Ecto neural progenitor cell (in vitro differentiated cells): ENCODE data around the gene CHRDL2.
A peak's percentile ranks its signal among the peaks of the same experiment; 100 is the strongest.
"Not testable (repeated sequence)": the region's sequence is repeated elsewhere in the genome, so short reads cannot be mapped to it uniquely, and the experiment has no call there.

Experiments
- DNase-seq: peaks from one replicate; pipeline ENCODE4 v3.0.0-alpha.2; 2018; ENCODE audit warnings: low spot score

CHRDL2 gene, protein sequence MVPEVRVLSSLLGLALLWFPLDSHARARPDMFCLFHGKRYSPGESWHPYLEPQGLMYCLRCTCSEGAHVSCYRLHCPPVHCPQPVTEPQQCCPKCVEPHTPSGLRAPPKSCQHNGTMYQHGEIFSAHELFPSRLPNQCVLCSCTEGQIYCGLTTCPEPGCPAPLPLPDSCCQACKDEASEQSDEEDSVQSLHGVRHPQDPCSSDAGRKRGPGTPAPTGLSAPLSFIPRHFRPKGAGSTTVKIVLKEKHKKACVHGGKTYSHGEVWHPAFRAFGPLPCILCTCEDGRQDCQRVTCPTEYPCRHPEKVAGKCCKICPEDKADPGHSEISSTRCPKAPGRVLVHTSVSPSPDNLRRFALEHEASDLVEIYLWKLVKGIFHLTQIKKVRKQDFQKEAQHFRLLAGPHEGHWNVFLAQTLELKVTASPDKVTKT

DNA sequence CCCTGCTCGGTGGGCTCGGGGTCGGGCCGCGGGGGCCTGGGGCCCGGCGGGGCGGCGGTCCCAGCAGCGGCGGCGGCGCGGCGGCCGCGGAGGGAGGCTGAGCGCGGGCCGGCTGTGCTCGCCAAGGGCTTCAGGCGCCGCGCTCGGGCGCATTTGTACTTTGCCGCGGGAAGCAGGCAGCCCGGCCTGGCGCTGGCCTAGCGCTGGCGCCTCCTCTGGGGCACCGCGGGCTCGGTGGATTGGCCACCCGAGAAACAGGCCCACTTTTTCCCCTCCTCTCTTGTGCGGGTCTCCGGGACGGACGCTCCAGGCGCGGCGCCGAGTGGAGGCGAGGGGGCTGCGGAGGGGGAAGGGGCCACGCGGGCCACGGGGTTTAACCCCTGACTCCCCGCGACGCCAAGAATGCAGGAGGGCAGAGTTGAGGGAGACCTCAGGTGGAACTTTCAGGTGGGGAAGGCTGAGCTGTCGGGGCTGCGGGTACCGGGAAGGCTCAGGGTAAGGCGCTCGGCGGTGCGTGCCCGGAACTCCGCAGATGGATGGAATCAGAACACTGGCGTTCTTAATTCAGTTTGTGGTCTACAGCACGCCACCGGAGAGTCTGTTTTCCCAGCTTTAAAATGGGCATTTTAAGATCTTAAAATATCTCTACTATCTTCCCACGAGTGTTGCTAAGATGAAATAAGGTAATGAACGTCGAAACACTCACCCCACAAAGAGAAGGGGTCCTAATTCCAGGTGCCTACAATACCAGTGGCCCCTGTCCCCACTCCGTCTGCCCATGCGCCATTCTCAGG is at the start of gene CHRDL2:
Gene CHRDL2, minus strand, starts transcription at position 126 of the 794 bp plus-strand sequence. CDS start 538 bp downstream, outside the sequence.
- DNase-seq, result peak; percentile 66

DNA sequence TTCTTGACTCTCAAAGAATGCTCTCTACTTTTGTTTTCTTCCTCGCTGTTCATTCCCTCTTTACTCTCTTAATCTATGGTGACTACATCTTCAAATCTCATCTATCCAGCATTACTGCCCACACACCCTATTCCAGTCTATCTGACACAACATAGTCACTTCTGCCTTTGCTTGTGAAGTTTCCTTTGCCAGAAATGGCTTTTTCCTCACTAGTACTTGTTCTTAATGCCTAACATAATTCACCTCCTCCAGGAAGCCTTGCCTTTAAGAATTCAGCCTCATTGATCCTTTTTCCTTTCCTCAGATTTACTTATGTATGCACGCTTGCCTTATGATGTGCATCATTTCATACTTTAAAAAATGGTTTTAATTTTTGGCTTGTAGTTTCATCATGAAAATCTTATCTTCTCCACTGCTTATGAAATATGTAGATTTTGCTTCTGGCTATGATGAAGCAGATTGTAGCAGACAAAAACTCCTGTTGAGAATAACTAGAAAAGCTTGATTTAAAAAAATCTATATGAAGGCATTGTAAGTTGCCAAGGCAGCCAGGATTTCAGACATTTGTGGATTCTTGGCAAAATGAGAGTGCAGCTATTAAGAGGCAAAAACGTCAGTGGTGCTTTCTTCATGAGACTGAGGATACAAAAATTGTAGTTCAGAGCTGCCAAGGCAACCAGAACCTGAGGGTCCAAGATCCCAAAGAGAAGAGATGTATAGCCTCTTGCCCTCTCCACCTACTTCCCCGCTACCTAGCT is 49.2 kb upstream of the CHRDL2 start:
- DNase-seq, result no peak

DNA sequence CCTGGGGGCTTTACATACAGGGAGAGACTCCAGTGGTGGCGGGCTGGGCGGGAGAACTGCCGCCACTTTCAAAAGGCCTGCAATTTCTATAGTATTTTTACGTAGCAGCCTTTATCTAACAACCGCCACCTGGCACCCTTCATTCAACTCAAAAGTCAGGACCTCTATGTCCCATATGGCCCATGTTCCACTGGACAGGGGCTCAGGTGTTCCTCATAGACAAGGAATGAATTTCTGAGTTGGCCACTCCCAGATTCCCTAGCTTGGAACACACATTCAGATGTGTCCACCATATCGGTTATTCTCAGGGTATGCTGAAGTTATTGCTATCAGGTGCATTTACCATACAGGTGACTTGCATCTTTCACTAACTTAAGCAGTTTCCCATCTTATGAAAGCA is 47.4 kb upstream of the CHRDL2 start:
- DNase-seq, result no peak

DNA sequence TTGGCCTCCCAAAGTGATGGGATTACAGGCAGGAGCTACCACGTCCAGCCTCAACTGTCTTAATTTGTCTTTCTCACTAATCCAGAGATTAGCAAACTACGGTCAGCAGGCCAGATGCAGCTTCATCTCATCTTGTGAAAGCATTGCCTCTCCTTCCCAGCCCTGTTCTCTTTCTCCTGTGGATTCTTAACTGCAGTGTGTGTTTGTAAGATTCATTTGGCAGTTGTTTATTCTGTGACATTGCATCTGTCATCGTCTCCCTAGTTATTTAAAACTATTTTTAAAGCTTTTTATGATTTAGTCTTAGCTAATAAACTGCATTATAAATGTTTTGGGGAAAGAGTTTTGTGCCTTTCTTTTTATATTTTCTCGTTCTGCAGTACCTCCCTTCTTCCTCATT is 46.7 kb upstream of the CHRDL2 start:
- DNase-seq, result no peak

DNA sequence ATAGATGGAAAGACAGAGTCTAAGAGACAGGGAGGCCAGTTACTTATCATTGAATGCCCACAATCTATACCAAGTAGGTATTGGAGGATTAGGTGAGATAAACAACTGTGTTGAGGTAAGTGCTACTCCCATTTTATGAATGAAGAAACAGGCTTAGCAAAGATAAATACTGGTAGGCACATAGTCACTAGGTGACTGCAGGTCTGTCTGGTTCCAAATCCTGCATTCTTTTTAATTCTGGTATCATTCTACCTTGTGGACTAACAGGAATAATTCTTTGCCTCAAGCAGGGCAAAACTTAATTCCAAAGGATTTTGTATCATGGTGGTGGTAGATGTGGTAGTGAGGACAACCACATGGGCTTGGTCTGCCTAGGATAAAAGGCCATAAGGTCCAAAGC is 45.8 kb upstream of the CHRDL2 start:
- no peak for DNase-seq

DNA sequence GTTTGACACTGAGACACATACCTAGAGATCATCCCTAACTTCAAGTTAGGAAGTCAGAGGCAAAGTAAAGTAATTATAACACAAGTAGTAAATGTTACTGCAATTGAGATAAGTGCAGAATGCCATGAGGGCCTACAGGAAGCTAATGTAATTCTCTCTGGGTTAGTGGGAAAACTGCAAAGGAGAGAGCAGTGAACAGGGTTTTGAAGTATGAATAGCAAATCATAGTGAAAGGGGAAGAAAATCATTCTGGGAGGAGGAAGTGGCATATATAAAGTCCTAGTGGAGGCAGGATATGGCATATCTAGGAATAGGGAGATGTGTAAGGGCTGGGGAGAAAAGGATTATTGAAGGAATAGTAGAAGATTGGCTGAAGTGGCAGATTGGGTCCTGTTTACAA is 45.3 kb upstream of the CHRDL2 start:
- DNase-seq, result no peak

DNA sequence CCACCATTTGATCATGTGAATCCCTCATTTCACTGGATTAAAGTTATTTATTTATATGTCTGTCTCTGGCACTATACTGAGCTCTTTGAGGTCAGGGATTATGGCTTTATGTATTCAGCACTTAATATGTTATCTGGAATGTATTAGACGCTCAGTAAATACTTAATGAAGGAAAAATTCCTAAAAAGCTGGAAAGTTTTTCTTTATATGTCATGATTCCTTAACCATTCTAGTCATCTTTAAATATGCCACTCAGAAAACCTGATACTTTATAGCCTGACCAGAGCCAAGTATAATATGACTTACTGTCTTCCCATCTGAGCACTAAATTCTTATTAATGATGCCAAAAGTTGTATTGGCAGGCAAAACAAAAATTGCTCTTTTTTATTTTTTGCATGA is 44.5 kb upstream of the CHRDL2 start:
- DNase-seq, result no peak

DNA sequence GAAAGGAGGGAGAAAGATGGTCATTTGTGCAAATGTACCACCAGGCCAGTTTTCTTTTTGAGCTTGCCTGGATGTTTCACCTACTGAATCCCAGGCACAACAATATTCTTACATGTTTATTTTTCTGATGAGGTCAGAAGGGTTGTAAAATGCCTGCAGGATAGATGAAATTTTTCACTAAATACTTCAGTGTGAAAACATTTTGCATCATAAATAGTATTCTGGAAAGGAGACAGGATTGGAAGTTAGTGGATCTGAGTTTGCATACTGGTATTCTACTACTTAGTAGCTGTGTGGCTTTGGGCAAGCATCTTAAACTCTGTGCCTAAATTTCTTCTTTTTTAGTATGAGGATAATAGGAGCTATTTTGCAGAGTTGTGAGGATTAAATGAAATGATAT is 42.2 kb upstream of the CHRDL2 start:
- DNase-seq, result no peak

DNA sequence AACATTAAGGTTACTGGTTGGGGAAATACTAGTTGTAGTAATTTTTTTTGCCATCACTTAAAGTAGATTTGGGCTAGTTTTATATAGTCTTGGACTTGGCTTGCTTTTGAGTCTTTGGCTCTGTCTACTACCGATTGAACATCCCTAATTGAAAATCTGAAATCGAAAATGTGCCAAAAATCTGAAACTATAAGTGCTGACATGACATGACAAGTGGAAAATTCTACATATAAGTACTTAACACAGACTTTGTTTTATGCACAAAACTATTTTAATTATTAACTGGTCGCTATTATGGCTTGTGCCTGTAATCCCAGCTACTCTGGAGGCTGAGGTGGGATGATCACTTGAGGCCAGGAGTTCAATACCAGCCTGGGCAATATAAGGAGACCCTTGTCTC is 39.9 kb upstream of the CHRDL2 start:
- DNase-seq, result no peak

DNA sequence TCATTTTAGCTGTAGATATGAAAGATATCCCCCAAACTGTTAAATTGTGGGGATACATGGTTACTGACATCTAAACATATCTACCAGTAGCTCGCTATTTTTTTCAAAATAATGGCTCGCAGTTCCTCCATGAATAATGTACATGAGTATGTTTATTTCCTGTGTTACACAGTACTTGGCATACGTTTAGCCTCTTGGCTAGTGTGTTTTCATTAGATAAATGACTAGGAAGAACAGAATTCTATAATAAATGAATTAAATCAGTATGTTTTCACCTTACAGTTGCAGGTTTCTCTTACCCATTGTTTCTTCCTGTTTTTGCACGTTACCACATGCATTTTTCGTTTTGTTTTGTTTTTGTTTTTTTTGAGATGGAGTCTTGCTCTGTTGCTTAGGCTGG is 39.2 kb upstream of the CHRDL2 start:
- DNase-seq, result no peak

DNA sequence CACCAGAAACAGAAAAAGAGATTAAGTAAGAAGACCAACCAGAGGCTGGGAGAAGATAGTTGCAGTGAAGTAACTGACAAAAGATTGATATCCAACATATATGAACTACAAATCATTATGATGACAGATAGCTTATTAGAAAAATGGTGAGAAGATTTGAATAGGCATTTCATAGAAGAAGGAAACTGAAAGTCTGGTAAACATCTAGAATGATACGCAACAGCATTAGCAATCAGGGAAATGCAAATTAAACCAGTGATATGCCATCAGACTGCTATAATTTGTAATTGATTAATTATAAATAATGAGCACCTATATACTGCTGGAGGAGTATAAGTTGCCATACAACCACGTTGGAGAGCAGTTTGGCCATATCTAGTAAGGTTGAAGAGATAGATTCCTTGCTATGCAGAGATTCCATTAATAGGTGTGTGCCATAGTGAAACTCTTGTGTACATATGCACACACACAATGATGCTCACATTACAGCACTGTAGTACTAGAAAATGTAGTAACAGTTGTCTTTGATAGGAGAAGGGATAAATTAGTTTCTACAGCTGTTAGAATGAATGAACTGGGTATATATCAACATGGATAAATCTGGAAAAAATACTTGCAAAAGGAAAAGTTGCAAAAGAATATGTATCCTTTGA is 38.0 kb upstream of the CHRDL2 start:
- DNase-seq, result no peak

DNA sequence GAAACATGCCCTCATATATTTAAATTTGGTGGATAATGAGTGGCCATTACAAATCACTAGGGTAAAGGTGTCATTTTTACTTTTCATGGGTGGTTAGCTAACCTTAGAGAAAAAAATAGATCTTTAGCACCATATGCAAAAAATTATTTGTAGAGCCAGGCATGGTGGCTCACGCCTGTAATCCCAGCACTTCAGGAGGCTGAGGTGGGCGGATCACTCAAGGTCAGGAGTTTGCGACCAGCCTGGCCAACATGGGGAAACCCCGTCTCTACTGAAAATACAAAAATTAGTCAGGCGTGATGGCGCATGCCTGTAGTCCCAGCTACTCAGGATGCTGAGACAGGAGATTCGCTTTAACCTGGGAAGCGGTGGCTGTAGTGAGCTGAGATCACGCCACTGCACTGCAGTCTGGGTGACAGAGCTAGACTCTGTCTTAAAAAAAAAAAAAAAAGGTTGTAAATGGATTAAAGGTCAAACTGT is 37.0 kb upstream of the CHRDL2 start:
- DNase-seq, result not testable (repeated sequence)

DNA sequence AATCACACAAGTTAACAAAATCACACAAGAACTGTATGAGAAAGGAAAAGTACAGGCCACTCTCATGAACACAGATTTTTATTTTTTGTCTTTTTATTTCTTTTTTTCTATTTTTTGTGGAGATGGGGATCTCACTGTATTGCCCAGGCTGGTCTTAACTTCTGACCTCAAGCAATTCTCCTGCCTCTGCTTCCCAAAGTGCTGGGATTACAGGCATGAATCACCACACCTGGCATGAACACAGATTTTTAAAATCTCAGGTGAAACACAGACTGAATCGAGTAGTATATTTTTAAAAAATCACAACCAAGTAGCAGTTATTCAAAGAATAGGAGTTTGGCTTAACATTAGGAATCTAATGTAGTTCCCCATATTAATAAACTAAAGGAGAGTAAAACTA is 35.7 kb upstream of the CHRDL2 start:
- DNase-seq, result no peak

DNA sequence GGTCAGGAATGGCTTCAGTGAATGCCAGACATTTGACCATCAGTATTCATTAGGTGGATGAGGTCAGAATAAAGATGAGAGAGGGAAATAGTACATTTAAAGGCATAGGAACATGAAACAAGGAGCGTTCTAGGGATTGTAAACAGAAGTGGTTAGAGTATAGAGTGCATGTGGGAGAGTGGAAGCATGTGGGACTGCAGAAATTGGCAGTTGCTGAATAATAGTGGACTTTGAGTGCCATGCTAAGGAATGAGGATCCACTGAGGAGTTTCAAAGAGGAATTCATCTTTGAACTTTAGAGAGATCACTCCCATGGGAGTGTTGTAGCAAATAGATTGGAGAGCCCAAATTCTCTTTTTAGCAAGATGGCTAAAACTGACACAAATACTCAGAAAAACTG is 25.3 kb upstream of the CHRDL2 start:
- DNase-seq, result no peak

DNA sequence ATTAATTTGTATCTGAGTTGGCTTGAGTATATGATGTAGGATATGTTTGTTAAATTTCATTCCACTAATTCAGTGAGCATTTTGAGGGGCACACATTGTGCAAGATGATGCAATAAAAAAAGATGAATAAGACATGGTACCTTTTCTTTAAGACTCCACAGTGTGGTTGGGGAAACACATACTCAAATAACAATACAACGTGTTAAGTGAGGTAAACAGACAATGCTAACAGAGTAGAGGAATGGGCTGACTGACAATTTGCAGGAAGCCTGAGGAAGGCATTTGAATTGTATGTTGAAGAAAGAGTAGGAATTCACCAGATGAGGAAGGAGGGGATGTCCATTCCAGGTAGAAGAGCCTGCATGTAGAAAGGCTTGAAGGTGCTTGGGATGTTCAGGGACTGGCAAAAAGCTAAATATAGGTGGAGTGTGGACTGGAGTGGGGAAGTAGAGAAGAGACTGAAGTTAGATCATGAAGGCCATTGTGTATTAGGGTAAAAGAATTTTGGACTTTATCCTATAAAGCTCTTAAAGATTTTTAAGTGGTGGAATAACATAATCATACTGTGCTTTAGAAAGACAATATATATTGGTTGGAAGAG is 24.3 kb upstream of the CHRDL2 start:
- DNase-seq, result no peak

DNA sequence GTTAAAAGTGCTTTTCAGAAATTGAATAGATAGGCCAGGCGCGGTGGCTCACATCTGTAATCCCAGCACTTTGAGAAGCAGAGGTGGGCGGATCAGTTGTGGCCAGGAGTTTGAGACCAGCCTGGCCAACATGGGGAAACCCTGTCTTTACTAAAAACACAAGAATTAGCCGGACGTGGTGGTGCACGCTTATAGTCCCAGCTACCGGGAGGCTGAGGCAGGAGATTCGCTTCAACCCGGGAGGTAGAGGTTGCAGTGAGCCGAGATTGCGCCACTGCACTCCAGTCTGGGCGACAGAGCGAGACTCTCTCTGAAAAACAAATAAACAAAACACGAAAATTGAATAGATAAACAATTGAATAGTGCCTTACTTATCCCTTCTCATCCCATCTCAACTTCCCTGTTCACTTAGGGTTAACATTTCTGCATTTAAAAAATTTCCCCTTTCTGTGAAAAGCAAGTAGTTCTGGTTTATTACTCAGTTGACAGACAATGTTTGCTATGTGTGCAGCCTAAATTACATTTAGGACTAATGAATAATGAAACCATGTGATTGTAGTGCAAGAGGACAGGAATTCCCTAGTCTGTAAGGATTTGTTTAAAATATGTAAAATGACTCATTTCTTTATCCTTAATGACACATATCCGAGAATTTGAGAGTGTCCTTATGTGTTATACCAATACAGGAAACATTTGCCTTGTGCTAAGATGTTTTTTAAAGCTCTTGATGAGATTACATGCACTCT is 23.5 kb upstream of the CHRDL2 start:
- DNase-seq, result no peak

DNA sequence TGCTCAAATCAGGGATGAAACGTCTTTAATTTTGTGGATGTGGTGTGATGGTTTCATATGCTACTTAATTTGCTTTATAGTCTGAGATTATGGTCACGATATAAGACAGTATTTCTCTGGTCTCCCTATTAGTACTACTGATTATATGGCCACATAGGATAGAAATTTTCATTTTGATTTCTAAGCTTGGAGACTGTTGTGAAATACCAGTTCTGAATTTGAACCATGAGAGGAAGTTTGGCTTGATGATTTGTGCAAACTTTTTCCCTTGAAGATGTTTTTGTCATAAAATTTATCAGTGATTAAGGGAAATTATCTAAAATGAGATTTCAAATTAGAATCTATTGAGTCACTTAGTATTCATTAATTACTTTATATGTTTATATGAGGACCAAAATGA is 20.1 kb upstream of the CHRDL2 start:
- DNase-seq, result no peak

DNA sequence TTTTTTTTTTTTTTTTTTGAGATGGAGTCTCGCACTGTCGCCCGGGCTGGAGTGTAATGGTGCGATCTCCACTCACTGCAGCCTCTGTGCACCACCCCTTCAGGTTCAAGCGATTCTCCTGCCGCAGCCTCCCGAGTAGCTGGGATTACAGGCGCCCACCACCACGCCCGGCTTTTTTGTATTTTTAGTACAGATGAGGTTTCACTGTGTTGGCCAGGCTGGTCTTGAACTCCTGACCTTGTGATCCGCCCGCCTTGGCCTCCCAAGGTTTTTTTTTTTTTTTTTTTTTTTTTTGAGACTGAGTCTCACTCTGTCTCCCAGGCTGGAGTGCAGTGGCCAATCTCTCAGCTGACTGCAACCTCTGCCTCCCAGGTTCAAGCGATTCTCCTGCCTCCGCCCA is 19.4 kb upstream of the CHRDL2 start:
- DNase-seq, result not testable (repeated sequence)

DNA sequence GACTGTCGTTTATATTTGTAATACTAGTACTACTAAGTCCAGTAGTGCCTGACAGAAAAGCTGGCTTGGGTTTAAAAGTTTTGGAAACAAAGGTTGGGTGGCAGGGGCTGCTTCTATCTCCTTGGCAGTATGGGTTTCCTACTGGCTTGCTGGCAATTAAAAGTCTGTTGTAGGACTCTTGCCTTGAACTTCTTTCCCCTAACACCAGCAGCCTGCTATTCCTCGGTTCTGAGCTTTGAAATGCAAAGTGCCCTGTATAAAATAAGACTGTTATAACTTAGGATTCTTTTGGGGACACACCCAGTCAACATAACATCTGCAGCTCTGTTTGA is 18.7 kb upstream of the CHRDL2 start:
- DNase-seq, result no peak

DNA sequence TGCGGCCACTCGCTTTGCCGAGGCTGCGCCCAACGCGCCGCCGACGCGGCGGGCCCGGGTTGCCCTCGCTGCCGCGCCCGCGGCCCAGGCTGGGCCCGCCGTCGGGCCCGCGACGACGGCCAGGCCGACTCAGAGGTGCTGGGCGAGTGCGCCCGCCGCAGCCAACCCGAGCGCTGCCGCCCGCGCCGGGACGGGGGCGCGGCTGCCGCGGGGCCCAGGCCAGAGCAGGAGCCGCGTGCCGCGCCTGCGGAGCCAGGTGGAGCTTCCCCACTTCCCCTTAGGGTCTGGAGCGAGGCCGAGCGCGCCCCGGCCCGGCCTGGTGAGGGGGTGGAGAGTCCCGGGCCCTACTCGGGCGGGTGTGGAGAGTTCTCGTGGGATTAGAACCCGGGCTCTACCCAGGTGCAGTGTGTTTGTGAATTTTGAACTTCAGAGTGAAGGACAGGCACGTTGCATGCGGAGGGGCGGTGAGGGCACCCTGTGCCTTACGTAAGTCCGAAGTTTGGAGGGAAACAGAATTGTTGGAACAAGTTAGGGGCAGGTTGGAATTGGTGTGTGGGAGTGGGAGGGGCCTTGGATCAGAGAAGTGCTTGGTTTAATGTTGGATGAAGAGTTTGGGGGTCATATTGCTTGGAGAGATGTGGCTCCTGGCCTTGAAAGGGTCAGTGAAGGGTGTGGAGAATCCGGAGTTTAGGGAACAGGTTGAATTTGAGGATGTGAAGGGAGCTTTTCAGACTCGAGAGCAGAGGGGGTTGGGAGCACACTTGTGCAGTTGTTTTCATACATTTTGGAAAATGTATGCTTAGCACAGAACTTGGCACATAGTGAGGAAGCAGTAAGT is 18.1 kb upstream of the CHRDL2 start:
- DNase-seq, result peak; percentile 70
